ENCODE results near the gene MEGF11.

Gene MEGF11

DNA sequence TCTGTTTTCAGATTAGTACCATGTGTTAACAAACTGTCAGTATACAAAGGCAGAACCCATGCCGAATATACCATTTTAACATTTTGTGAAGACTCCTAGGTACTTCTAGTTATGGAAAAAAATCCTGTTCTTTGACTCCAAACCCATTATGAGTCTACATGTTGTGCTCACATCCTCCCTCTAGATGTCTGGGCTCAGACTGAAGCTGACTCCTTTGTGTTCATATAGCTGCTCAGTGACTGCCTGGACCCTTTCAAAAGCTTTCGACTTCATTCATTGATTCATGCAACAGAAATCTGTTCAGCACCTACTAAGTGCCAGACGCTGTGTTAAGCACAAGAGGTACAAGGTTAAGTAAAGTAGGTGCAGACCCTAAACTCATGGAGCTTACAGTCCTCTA is 60.5 kb downstream of the MEGF11 start:
- TF ChIP-seq, protein P1, sequence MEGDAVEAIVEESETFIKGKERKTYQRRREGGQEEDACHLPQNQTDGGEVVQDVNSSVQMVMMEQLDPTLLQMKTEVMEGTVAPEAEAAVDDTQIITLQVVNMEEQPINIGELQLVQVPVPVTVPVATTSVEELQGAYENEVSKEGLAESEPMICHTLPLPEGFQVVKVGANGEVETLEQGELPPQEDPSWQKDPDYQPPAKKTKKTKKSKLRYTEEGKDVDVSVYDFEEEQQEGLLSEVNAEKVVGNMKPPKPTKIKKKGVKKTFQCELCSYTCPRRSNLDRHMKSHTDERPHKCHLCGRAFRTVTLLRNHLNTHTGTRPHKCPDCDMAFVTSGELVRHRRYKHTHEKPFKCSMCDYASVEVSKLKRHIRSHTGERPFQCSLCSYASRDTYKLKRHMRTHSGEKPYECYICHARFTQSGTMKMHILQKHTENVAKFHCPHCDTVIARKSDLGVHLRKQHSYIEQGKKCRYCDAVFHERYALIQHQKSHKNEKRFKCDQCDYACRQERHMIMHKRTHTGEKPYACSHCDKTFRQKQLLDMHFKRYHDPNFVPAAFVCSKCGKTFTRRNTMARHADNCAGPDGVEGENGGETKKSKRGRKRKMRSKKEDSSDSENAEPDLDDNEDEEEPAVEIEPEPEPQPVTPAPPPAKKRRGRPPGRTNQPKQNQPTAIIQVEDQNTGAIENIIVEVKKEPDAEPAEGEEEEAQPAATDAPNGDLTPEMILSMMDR (conservative IDR thresholded peaks at IDR 0.05; ENCODE audit: low read length), result no peak
- H3K4me3 ChIP-seq (ENCODE audit: low read length), result no peak overlapping the region
- DNase-seq (ENCODE audit: low read depth), result no peak

DNA sequence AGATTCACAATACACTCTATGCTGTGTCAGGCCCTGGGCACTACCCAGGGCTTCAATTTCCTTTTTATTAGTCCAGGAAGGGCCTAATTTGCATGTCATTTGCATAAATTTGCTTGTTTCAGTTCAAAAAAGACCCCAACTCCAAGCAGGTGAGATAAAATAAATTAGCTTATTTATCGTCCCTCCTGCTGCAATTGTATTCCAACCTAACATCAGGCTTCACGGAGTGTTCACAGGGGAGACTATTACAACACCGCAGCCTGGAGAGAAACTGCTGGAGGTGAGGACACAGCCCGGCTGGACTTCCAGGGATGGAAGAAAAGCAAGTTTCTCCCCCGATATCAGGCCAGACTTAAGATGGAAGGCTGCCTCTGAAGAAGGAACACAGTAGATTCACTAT is 62.8 kb downstream of the MEGF11 start:
- TF ChIP-seq, protein P1 (conservative IDR thresholded peaks at IDR 0.05; ENCODE audit: low read length), result no peak
- no peak for DNase-seq (ENCODE audit: low read depth)
- H3K4me3 ChIP-seq (ENCODE audit: low read length), result no peak overlapping the region

DNA sequence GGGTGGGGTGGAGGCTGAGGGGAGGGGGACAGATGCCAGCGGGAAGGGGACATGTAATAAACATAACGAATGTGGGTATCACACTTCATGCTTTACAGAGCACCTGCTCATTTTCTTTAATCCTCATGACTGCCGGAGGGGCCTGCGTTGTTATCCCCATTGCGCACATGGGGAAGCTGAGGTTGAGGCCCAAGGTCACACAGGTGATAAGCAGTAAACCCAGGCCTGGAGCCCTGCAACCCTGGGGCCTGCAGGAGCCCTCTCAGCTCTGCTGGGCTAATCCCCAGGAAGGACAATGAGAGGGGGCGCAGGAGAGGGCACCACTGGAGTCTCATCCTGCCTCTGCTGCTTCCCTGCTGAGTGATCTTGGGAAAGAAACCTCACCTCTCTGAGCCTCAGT is 64.3 kb downstream of the MEGF11 start:
- no peak overlapping the region for H3K4me3 ChIP-seq (ENCODE audit: low read length)
- TF ChIP-seq, protein P1 (conservative IDR thresholded peaks at IDR 0.05; ENCODE audit: low read length), result no peak
- DNase-seq (ENCODE audit: low read depth), result no peak

DNA sequence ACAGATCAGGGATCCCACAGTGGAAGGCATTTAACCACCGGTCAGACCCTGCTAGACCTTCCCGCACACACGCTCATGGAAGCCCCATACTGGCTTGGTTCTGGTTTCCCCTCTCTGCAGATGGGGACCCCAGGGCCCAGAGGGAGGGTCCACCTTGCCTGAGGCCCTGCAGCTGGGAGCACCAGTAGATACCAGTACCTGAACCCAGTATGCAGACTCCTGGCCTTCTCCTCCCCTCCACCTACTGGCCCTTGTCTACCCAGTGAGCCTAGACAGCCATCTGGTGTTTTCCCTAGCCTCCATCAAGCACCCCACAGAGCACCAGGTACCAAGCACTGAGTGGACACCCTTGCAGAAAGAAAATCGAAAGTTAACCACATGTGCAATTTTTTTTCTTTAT is 65.1 kb downstream of the MEGF11 start:
- TF ChIP-seq, protein P1 (conservative IDR thresholded peaks at IDR 0.05; ENCODE audit: low read length), result no peak
- no peak overlapping the region for H3K4me3 ChIP-seq (ENCODE audit: low read length)

DNA sequence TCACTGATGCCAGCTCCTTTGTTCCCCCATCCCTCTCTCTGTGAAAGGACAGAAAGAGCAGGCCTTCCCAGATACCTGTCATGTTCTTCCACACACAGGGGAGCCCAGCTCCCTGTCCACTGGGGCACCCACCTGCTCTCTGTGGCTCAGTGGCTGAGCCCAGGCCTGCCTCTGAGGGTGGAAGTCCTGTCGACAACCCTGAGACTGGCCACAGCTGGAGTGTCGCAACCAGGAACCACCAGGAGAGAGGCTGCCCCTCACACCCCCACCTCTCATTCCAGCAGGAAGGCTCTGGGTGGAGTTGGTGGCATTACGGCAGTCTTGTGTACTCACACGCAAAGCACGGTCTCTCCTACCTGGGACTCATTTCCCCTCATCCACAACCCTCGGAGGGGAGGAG is 66.3 kb downstream of the MEGF11 start:
- TF ChIP-seq, protein P1 (conservative IDR thresholded peaks at IDR 0.05; ENCODE audit: low read length), result no peak
- H3K4me3 ChIP-seq (ENCODE audit: low read length), result no peak overlapping the region
- DNase-seq (ENCODE audit: low read depth), result no peak

More for the DNA sequence above, 65.1 kb downstream of the MEGF11 start:
- DNase-seq (ENCODE audit: low read depth), result no peak

DNA sequence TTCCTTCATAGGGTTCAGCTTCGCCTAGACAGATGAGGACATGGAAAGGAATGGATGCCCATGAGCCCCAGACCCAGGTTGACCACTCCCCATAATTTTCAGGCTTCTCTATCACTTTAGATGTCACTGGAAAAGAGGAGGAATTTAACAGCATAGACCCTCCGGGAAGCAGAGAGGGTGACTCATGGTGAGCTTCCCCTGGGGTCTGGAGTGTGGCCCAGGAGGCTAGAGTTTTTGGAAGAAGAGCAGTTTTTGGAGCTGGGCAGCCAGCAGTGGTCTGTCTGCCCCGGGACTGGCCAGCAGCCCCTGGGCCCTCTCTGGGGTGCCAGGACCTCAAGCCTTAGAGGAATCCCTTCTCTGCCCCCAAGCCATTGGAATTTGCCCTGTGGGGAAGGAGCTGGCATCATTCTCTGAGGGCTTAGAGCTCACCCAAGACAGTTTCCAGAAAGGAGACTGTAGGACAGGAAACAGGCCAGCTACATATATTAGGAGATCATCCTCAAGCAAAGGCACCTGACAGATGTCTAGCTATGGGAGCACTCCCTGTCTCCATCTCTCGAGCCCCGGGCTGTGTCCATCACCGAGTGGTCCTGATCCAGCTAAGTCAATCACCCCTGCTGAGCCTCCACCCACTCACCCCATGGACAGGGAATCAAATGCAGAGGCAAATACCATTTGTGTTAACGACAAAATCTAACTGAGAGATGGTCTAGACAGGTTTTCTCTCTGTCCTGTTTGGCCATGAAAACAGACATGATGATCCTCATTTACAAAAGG is 67.3 kb downstream of the MEGF11 start:
- TF ChIP-seq, protein P1 (conservative IDR thresholded peaks at IDR 0.05; ENCODE audit: low read length), result no peak
- no peak for DNase-seq (ENCODE audit: low read depth)
- no peak overlapping the region for H3K4me3 ChIP-seq (ENCODE audit: low read length)

Data from AG10803 (cell line).